ENCODE results near the gene USP22. TPM values are rescaled to one million over a fixed set of nuclear protein-coding genes. Genes with fewer than 3 reads are reported as not detected.

The USP22 gene
- total and polyA plus RNA-seq, 2 of the 4 experiments (the other 2 are of a cell fraction), result 161 to 319 TPM

DNA sequence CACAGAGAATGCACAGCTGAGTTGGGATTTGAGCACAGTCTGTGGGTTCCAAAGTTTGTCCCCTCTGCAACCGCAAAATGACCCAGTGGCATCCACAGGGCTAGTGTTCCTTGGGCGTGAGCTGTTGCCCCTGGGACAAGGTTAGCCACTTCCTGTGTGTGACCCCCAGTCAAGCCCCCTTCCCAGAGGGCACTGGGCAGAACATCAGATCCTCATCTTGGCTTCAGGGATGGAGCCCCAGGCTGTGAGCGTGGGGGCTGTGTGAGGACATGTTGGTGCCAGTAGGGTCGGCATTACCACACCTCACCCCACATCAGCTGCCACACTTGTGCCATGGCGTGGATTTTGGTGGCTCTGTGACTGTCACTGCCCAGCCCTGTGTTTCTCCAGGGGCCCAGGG is 55.3 kb downstream of the USP22 start:
- no peak overlapping the region for H4K8ac ChIP-seq (ENCODE audit: low read depth in 2 of 2, low read length in 2 of 2)
- H3K18ac ChIP-seq (ENCODE audit: low read depth, low read length), result no peak overlapping the region
- H4K20me1 ChIP-seq (ENCODE audit: insufficient read depth, low read length), result no peaks in the 10 kb centered on the region
- TF ChIP-seq, protein P1, sequence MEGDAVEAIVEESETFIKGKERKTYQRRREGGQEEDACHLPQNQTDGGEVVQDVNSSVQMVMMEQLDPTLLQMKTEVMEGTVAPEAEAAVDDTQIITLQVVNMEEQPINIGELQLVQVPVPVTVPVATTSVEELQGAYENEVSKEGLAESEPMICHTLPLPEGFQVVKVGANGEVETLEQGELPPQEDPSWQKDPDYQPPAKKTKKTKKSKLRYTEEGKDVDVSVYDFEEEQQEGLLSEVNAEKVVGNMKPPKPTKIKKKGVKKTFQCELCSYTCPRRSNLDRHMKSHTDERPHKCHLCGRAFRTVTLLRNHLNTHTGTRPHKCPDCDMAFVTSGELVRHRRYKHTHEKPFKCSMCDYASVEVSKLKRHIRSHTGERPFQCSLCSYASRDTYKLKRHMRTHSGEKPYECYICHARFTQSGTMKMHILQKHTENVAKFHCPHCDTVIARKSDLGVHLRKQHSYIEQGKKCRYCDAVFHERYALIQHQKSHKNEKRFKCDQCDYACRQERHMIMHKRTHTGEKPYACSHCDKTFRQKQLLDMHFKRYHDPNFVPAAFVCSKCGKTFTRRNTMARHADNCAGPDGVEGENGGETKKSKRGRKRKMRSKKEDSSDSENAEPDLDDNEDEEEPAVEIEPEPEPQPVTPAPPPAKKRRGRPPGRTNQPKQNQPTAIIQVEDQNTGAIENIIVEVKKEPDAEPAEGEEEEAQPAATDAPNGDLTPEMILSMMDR (conservative IDR thresholded peaks at IDR 0.05; ENCODE audit: low read depth, low read length), result no peak
- TF ChIP-seq FOS (IDR thresholded peaks at IDR 0.05; ENCODE audit: low read depth, low read length) (no peak), BHLHE40 (IDR thresholded peaks at IDR 0.05; ENCODE audit: low read depth, low read length) (no peak), POLR2A (IDR thresholded peaks at IDR 0.05; ENCODE audit: low read depth, low read length) (no peak), MAZ (IDR thresholded peaks at IDR 0.05; ENCODE audit: borderline replicate concordance, low read depth, low read length) (no peak), RFX5 (IDR thresholded peaks at IDR 0.05; ENCODE audit: low read depth, low read length) (no peak), NFE2L2 (IDR thresholded peaks at IDR 0.05; ENCODE audit: low read depth, low read length) (no peak), MXI1 (IDR thresholded peaks at IDR 0.05; ENCODE audit: borderline replicate concordance, low read depth, low read length) (no peak), RCOR1 (IDR thresholded peaks at IDR 0.05; ENCODE audit: insufficient replicate concordance, low read length) (no peak), SMC3 (IDR thresholded peaks at IDR 0.05; ENCODE audit: low read depth, low read length) (no peak), CHD1 (IDR thresholded peaks at IDR 0.05; ENCODE audit: low read depth, low read length) (no peak), RAD21 (IDR thresholded peaks at IDR 0.05; ENCODE audit: low read length) (no peak), MAFK (IDR thresholded peaks at IDR 0.05; ENCODE audit: low read depth, low read length) (no peak), CEBPB (IDR thresholded peaks at IDR 0.05; ENCODE audit: low read depth, low read length) (no peak)
- TF ChIP-seq, protein P2, sequence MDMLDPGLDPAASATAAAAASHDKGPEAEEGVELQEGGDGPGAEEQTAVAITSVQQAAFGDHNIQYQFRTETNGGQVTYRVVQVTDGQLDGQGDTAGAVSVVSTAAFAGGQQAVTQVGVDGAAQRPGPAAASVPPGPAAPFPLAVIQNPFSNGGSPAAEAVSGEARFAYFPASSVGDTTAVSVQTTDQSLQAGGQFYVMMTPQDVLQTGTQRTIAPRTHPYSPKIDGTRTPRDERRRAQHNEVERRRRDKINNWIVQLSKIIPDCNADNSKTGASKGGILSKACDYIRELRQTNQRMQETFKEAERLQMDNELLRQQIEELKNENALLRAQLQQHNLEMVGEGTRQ (IDR thresholded peaks at IDR 0.05; ENCODE audit: low read depth, low read length), result no peak
- TF ChIP-seq, protein P3, sequence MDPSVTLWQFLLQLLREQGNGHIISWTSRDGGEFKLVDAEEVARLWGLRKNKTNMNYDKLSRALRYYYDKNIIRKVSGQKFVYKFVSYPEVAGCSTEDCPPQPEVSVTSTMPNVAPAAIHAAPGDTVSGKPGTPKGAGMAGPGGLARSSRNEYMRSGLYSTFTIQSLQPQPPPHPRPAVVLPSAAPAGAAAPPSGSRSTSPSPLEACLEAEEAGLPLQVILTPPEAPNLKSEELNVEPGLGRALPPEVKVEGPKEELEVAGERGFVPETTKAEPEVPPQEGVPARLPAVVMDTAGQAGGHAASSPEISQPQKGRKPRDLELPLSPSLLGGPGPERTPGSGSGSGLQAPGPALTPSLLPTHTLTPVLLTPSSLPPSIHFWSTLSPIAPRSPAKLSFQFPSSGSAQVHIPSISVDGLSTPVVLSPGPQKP (IDR thresholded peaks at IDR 0.05; ENCODE audit: borderline replicate concordance, low read depth, low read length), result no peak
- H3K79me1 ChIP-seq (ENCODE audit: low read depth in 1 of 2, low read length in 2 of 2), result no peaks in the 10 kb centered on the region
- no peak overlapping the region for H3K4me2 ChIP-seq (ENCODE audit: low read depth, low read length)
- H2AK5ac ChIP-seq (ENCODE audit: low read depth, low read length), result no peak overlapping the region
- ChIA-PET CTCF (no interaction called here), POLR2A (ENCODE audit: unreplicated experiment) (no interaction called here)
- dilution Hi-C loops (cut with HindIII; ENCODE audit: low sequenced_read_pairs, unreplicated experiment) (no loop called here), in situ Hi-C loops (cut with MboI; ENCODE audit: low sequenced_read_pairs) (no loop called here), intact Hi-C loops (cut with micrococcal nuclease) (no loop called here)
- no peak overlapping the region for H4K91ac ChIP-seq (ENCODE audit: insufficient read depth, low read depth, low read length)
- H3K56ac ChIP-seq (ENCODE audit: extremely low read depth, insufficient read depth, low read length), result no peak overlapping the region
- H3K9me3 ChIP-seq (ENCODE audit: control insufficient read depth, insufficient read depth, low read length), result no peaks in the 10 kb centered on the region
- no peak overlapping the region for H2AK9ac ChIP-seq (replicated peaks; ENCODE audit: low read depth, low read length, poor library complexity)
- H4K5ac ChIP-seq (ENCODE audit: low read depth, low read length), result no peak overlapping the region
- H2BK120ac ChIP-seq (ENCODE audit: low read depth, low read length), result no peak overlapping the region
- H3K4me1 ChIP-seq (ENCODE audit: control insufficient read depth, insufficient read depth, low read length), result no peaks in the 10 kb centered on the region
- H2BK20ac ChIP-seq (ENCODE audit: low read depth, low read length), result no peak overlapping the region
- no peak overlapping the region for H3K23ac ChIP-seq (ENCODE audit: low read depth, low read length)
- H2AFZ ChIP-seq (replicated peaks; ENCODE audit: low read length, poor library complexity), result no peak overlapping the region
- no peak for DNase-seq
- WGBS, 2 experiments (ENCODE audit: extremely low coverage in 2 of 2, insufficient read length in 1 of 2), result 73% methylated on average over 2 of the region's 5 CpGs; no CpG with 5 or more reads in 1 of the 2 experiments
- H3K4me3 ChIP-seq (ENCODE audit: insufficient read depth, low read depth, low read length), result no peak overlapping the region
- H3K27ac ChIP-seq (ENCODE audit: insufficient read depth, low read length), result no peak overlapping the region
- H3K27me3 ChIP-seq (ENCODE audit: control insufficient read depth, insufficient read depth, low read length), result peaks cover 3% of the 10 kb centered on the region; the same call in 1 of the 2 replicates
- H3K9ac ChIP-seq (ENCODE audit: low read depth, low read length), result no peak overlapping the region
- H3K4ac ChIP-seq (ENCODE audit: low read depth, low read length), result no peak overlapping the region
- H2BK5ac ChIP-seq (ENCODE audit: low read depth, low read length, poor library complexity, severe bottlenecking), result no peak overlapping the region
- H2BK15ac ChIP-seq (ENCODE audit: low read depth, low read length), result no peak overlapping the region
- H3K9me1 ChIP-seq (ENCODE audit: insufficient read depth, low read length), result no peaks in the 10 kb centered on the region
- no peaks in the 10 kb centered on the region for H3K36me3 ChIP-seq (ENCODE audit: control insufficient read depth, insufficient read depth, low read length)
- H3K14ac ChIP-seq (replicated peaks; ENCODE audit: low read depth, low read length), result no peak overlapping the region
- no TSS peak for BruUV-seq (replicated peaks)
- no peak for ATAC-seq (ENCODE audit: low read depth)
